Ishikawa (cell line): ENCODE data around the gene NUDT4.

ENCODE experiments used
- CEBPB ChIP-seq: IDR thresholded peaks from 2 replicates; pipeline ENCODE4 v1.6.1; 2012
- CREB1 ChIP-seq: IDR thresholded peaks from 2 replicates; pipeline ENCODE4 v1.6.1; 2012; ENCODE audit warnings: low read depth
- EGR1 ChIP-seq: IDR thresholded peaks from 2 replicates; pipeline ENCODE4 v1.6.1; 2012
- EP300 ChIP-seq: IDR thresholded peaks from 2 replicates; pipeline ENCODE4 v1.6.1; 2012; ENCODE audit warnings: borderline replicate concordance
- FOXM1 ChIP-seq: IDR thresholded peaks from 2 replicates; pipeline ENCODE4 v1.6.1; 2012; ENCODE audit warnings: low read depth, borderline replicate concordance
- MAX ChIP-seq: IDR thresholded peaks from 2 replicates; pipeline ENCODE4 v1.6.1; 2012
- NFIC ChIP-seq: IDR thresholded peaks from 2 replicates; pipeline ENCODE4 v1.6.1; 2012
- RAD21 ChIP-seq: IDR thresholded peaks from 2 replicates; pipeline ENCODE4 v1.6.1; 2012; ENCODE audit warnings: low read depth
- TAF1 ChIP-seq: IDR thresholded peaks from 2 replicates; pipeline ENCODE4 v1.6.1; 2012; ENCODE audit warnings: low read depth, mild to moderate bottlenecking
- TCF12 ChIP-seq: IDR thresholded peaks from 2 replicates; pipeline ENCODE4 v1.6.1; 2012; ENCODE audit warnings: low read depth
- TEAD4 ChIP-seq: IDR thresholded peaks from 2 replicates; pipeline ENCODE4 v1.6.1; 2012
- YY1 ChIP-seq: IDR thresholded peaks from 2 replicates; pipeline ENCODE4 v1.6.1; 2012; ENCODE audit warnings: low read depth
- ZBTB7A ChIP-seq: IDR thresholded peaks from 2 replicates; pipeline ENCODE4 v1.6.1; 2012; ENCODE audit warnings: low read depth
- TF ChIP-seq, protein P1 (sequence below): IDR thresholded peaks from 2 replicates; pipeline ENCODE4 v1.6.1; 2012; ENCODE audit warnings: low read depth, mild to moderate bottlenecking
- TF ChIP-seq, protein P2 (sequence below): IDR thresholded peaks from 2 replicates; pipeline ENCODE4 v1.6.1; 2012

The NUDT4 gene

GRCh38 chr12:93402333-93403311 is 24.9 kb downstream of the NUDT4 start:
- TF ChIP-seq EP300 (no peak), RAD21 (no peak), TAF1 (no peak), CEBPB (no peak), CREB1 (no peak), NFIC (no peak)

DNA sequence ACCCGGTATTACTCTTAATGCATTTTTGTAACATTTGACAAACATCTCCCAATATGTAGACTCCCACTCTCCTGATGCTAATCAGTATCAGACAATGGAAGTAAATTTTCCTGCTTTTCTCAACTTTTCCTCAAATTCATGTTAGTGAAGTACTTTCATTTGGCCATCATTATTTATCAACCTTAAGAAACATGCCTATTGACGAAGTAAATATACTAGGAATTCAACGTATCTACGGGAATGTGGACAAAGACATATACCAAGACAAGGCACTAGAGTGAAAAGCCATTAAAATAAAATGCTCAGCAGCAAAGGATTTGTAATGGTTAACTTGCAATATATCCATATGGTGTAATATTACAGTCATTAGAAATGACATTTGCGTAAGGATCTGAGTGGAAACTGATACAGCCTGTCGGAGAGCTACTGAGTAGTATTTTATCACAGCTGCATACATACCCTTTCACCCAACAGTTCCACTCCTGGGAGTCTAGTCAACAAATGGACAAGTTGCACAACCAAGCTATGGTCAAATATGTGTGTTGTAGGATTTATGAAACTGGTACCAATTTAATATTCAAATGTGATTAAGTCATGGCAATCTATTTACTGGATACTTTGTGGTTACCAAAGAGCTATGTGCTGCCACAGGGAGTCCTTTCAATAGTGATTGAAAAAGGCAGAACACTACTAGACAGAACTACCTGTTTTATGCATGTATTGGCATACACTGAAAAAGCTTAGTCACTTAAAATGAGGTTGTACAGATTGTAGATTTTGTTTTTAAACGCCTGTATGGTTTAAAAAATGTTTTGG is 26.5 kb downstream of the NUDT4 start:
- TF ChIP-seq EP300 (no peak), CREB1 (no peak), TCF12 (no peak), YY1 (no peak), CEBPB (no peak), MAX (no peak), FOXM1 (no peak), TEAD4 (no peak), NFIC (no peak), EGR1 (no peak), ZBTB7A (no peak), RAD21 (no peak), TAF1 (no peak)
- TF ChIP-seq, protein P1, sequence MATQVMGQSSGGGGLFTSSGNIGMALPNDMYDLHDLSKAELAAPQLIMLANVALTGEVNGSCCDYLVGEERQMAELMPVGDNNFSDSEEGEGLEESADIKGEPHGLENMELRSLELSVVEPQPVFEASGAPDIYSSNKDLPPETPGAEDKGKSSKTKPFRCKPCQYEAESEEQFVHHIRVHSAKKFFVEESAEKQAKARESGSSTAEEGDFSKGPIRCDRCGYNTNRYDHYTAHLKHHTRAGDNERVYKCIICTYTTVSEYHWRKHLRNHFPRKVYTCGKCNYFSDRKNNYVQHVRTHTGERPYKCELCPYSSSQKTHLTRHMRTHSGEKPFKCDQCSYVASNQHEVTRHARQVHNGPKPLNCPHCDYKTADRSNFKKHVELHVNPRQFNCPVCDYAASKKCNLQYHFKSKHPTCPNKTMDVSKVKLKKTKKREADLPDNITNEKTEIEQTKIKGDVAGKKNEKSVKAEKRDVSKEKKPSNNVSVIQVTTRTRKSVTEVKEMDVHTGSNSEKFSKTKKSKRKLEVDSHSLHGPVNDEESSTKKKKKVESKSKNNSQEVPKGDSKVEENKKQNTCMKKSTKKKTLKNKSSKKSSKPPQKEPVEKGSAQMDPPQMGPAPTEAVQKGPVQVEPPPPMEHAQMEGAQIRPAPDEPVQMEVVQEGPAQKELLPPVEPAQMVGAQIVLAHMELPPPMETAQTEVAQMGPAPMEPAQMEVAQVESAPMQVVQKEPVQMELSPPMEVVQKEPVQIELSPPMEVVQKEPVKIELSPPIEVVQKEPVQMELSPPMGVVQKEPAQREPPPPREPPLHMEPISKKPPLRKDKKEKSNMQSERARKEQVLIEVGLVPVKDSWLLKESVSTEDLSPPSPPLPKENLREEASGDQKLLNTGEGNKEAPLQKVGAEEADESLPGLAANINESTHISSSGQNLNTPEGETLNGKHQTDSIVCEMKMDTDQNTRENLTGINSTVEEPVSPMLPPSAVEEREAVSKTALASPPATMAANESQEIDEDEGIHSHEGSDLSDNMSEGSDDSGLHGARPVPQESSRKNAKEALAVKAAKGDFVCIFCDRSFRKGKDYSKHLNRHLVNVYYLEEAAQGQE, result no peak
- TF ChIP-seq, protein P2, sequence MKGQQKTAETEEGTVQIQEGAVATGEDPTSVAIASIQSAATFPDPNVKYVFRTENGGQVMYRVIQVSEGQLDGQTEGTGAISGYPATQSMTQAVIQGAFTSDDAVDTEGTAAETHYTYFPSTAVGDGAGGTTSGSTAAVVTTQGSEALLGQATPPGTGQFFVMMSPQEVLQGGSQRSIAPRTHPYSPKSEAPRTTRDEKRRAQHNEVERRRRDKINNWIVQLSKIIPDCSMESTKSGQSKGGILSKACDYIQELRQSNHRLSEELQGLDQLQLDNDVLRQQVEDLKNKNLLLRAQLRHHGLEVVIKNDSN, result no peak

DNA sequence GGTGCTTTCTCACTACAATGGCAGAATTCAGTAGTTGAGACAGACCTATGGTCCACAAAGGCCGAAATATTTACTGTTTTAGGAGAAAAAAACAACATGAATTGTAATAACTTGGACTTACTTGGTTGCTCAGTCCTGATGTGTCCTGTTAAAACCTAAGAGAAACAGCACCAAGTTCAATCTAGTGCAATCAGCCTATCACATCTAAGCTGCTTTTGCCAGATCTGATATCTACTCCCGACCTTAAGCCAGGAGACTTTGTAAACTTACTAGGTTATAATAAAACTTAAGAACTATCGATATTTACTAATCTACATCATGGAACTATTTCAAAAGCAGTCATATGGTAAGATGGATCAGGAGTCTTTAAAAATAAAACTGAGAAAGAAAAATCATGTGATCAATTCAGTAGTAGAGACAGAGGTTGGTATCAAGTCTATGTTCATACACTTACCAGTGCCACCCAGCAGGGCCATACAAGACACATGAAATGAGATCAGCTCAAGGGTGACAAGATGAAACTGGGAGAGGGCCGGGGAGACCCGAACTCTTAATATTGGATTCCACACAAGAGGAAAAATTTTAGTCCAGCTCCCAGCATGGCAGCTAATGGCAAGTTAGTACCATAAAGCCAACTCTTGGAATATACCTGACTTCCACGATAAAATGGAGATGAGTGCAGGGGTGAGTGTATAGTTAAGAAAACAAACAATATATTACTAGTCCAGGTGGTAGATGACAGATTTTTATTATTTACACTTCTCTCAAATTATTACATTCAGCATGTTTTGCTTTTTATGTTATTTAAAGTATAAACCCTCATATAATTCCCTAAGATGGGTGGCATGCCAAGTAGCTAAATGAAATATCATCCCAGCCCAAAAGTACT is 27.5 kb downstream of the NUDT4 start:
- TF ChIP-seq MAX (no peak), RAD21 (no peak), CEBPB (no peak), FOXM1 (no peak), NFIC (no peak), TAF1 (no peak)
- TF ChIP-seq, protein P2, result no peak

DNA sequence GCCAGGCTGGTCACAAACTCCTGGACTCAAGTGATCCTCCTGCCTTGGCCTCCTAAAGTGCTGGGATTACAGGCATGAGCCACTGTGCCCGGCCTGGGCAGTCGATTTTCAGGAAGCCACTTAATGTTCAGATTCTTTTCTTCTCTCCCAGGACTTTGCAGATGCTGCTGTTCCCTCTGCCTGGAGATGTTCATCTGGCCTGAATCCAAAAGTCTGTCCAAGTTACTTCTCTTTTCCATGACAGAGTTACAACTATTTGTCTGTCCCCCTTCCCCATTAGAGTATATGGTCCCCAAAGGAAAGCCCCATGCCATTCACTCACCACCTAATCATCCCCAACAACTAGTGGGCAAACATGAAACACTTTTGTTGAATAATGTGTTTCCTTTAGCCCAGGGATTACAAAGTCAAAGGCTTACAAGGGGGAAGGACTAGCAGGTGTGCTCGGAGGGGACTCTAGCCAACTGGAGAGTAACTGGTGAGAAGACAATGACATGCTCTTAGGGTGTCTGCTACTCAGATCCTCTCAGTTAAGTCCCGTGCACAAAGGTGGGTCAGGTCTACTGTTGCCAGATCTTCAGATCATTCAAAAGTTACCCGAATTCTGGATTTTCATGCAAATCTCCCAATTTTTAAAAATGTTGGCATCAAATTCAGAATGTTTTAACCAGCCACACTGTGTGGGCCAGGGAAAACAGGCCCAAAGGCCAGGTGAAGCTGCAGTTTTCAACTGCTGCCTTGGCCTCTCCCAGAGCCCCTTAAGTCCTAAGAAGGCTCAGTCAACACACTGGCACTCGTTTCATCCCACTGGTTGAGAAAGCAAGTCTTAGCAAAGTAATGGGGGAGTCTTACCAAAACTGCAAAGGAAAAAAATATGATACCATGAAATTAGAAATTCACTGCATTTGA is 29.6 kb downstream of the NUDT4 start:
- TF ChIP-seq, protein P1, result no peak
- TF ChIP-seq CREB1 (no peak), MAX (no peak), YY1 (no peak), EGR1 (no peak), FOXM1 (no peak), CEBPB (no peak), EP300 (no peak), RAD21 (no peak), ZBTB7A (no peak), TCF12 (no peak), NFIC (no peak), TEAD4 (no peak), TAF1 (no peak)
- TF ChIP-seq, protein P2, result no peak
